ENCODE data around the gene FEN1.

The FEN1 gene

DNA sequence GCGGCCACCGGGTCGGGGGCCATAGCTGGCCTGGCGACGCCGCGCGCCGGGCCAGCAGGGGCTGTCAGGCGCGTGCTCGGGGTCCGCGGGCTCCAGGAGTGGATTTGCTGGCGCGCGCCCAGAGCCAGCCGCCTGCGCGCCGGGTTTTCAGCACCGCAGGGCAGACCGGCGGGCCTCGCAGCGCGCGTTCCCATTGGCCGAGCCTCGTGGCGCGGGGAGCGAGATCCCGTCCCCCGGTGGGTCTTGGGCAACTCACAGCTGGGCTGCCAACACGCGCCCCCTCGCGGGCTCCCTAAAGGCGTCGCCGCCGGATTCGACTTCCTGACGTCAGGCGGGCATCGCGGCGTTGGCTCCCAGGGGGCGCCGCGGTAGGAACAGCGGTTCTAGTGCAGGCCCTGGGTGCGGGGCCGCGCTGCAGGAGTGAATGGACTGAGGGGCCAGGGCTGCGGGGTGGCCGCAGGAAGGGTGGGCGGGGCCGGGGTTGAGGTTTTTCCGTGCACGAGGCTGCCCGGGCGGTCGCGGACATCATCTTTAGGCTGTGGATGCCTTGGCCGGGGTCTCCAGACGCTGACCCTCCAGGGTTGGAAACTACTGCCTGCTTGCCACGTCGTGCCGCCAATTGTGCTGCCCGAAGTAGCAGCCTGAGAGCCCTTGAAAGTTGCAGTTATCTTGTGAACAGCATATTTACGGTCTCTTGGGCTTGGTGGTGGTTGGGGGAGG lies 24.2 kb downstream of the FEN1 start, which contains the start of gene FADS1:
FADS1 (minus strand) TSS at position 268 of the 720 bp plus-strand sequence; CDS start at position 194, 74 bp downstream.
- TF ChIP-seq, protein P1, sequence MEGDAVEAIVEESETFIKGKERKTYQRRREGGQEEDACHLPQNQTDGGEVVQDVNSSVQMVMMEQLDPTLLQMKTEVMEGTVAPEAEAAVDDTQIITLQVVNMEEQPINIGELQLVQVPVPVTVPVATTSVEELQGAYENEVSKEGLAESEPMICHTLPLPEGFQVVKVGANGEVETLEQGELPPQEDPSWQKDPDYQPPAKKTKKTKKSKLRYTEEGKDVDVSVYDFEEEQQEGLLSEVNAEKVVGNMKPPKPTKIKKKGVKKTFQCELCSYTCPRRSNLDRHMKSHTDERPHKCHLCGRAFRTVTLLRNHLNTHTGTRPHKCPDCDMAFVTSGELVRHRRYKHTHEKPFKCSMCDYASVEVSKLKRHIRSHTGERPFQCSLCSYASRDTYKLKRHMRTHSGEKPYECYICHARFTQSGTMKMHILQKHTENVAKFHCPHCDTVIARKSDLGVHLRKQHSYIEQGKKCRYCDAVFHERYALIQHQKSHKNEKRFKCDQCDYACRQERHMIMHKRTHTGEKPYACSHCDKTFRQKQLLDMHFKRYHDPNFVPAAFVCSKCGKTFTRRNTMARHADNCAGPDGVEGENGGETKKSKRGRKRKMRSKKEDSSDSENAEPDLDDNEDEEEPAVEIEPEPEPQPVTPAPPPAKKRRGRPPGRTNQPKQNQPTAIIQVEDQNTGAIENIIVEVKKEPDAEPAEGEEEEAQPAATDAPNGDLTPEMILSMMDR (IDR thresholded peaks at IDR 0.05; ENCODE audit: insufficient read depth, missing control alignments), result peak; percentile 60
- DNase-seq (ENCODE audit: insufficient read length, low spot score) (peak; percentile 90), FAIRE-seq (no peak)

DNA sequence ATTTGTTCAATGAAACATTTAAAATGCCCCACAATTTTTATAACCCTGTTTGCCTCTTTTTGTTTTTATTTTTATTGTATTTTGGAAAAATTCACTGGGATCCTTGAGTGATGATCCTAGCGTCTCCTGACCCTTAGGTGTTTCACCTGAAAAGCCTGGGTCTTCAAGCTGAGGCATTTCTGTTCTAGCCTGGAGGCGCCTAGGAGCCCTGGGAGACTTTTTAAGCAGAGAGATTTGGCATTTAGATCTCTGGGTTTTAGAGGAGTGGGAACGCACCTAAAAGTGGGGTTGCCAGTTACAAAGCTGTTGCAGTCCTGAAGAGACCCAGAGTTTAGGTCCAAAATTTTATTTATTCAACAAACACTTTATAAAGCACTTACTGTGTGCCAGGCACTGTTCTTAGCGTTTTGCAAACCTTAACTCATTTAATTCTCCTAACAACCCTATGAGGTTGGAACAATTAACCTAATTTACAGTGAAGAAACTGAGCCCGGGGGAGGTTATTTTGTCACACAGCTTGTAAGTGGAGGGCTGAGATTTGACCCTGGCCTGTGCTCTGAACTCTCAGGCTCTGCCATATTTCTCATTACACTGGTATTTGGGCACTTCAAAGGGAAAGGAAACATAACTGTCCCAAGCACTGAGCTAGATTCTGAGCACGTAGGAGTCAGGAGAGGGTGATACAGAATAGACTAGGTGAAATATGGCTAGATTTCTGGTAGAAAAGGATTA lies 24.9 kb downstream of the FEN1 start:
- no peak for FAIRE-seq
- TF ChIP-seq, protein P1 (IDR thresholded peaks at IDR 0.05; ENCODE audit: insufficient read depth, missing control alignments), result no peak

DNA sequence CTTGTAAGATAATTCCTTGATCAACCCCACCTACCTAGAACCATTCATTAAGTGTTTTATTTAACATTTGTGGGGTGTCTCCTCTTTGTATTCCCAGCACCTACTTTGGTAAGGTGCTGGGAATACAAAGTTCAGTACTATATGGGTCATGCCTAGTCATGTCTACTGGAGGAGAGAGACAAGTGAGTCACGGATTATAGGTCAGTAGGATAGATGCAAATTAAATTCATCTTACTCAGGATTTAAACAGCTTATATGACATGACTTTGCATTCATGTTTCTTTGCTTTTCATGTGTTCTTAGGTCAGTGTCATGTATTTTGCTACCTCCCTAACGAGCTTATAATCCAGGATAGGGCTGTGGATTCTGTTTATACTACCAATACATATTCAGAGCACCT lies 27.5 kb downstream of the FEN1 start:
- DNase-seq (ENCODE audit: insufficient read length, low spot score), result no peak
- no peak for FAIRE-seq

More for the DNA sequence above, 24.9 kb downstream of the FEN1 start:
- DNase-seq (ENCODE audit: insufficient read length, low spot score), result no peak

DNA sequence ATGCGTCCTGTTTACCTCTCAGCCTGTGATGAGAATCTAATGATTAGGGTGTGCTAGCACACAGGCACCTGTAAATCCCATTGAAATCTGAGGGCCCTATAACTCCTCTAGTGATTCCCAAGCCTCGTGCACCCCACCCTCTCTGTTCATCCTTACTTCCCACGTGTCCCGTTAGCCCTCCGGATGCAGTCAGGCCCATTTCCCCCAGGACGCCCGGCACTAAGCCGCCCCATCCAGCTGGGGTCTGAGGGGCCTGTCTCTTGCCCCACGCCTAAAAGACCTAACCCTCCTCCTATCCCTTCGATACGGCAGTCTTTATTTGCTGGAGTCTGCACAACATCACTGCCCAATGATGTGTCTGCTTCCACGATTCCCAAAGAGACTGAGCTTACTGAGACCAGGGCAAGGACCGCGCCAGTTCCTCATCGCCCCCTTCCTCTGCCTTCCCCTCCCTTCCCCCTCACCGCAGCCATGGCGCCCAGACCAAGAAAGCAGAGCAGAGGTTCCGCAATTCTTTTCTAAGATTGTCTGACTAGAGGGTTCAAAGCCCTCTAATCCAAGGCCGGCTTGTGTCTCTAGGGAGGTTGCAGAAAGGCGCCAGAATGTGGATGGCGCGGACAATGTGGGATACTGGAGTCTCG lies 34.3 kb downstream of the FEN1 start:
- TF ChIP-seq, protein P1 (IDR thresholded peaks at IDR 0.05; ENCODE audit: insufficient read depth, missing control alignments), result no peak
- FAIRE-seq, result no peak

More for the DNA sequence above, 27.5 kb downstream of the FEN1 start:
- TF ChIP-seq, protein P1 (IDR thresholded peaks at IDR 0.05; ENCODE audit: insufficient read depth, missing control alignments), result no peak

DNA sequence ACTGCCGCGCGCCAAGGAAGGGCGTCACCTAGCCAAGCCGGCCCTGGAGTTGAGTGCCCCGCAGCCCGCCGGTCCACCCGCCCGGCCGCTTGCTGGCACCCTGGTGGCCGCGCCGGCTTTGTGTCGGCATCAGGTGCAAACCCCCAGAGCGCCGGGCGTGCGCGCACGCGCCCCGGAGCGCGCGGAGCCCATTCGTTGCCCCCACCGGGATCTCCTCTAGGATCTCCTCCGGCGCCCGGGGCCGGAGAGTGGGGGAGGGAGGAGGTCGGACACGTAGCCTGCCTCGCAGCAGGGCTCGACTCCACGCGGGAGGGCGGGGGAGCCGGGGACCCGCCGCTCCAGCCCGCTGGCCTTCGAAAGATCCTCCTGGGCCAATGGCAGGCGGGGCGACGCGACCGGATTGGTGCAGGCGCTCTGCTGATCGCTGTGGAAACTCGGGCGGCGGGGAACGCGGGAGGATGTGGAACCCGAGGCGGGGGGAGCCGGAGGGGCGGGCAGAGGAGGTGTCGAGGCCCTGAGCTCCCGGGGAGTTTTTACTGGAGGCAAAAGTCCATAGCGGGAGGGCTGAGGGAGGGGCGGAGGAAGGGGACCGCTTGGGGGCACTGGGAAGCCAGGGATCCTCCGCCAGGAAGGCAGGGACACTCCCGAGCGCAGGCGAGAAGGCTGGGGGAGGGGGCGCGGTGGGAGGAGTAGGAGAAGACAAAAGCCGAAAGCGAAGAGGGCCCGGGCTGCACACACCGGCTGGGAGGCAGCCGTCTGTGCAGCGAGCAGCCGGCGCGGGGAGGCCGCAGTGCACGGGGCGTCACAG lies 35.1 kb downstream of the FEN1 start, which contains the start of gene FADS2:
FADS2 (plus strand) TSS at position 730 of the 808 bp plus-strand sequence. CDS start 91 bp downstream, outside the sequence.
- TF ChIP-seq, protein P1 (IDR thresholded peaks at IDR 0.05; ENCODE audit: insufficient read depth, missing control alignments), result peak; percentile 3
- DNase-seq (ENCODE audit: insufficient read length, low spot score) (peak; percentile 73), FAIRE-seq (no peak)

More for the DNA sequence above, 34.3 kb downstream of the FEN1 start:
- DNase-seq (ENCODE audit: insufficient read length, low spot score), result no peak

DNA sequence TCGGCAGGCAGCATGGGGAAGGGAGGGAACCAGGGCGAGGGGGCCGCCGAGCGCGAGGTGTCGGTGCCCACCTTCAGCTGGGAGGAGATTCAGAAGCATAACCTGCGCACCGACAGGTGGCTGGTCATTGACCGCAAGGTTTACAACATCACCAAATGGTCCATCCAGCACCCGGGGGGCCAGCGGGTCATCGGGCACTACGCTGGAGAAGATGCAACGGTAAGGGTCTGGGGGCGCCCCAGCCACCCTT lies 35.6 kb downstream of the FEN1 start:
- TF ChIP-seq, protein P1 (IDR thresholded peaks at IDR 0.05; ENCODE audit: insufficient read depth, missing control alignments), result no peak
- no peak for FAIRE-seq
- DNase-seq (ENCODE audit: insufficient read length, low spot score), result no peak

Data from D721Med (cell line).